Nephron (organoid): ENCODE results near the gene CDH13.

Experiments used
- H3K27ac Mint-ChIP-seq, 3 experiments: 2 replicates each; pipeline ENCODE4 v1.8.0; 2020; ENCODE audit warnings: mixed read lengths in 3 of 3, mild to moderate bottlenecking in 2 of 3, moderate library complexity in 1 of 3
- H3K27me3 Mint-ChIP-seq: 2 replicates; pipeline ENCODE4 v1.8.0; 2021; ENCODE audit warnings: low read depth, mild to moderate bottlenecking, moderate library complexity, mixed read lengths
- H3K36me3 Mint-ChIP-seq: 2 replicates; pipeline ENCODE4 v1.8.0; 2020; ENCODE audit warnings: low read depth, mixed read lengths
- H3K4me1 Mint-ChIP-seq: 2 replicates; pipeline ENCODE4 v1.8.0; 2020; ENCODE audit warnings: mixed read lengths
- H3K4me3 Mint-ChIP-seq, 3 experiments: 2 replicates each; pipeline ENCODE4 v1.8.0; 2020; ENCODE audit warnings: mild to moderate bottlenecking in 3 of 3, mixed read lengths in 3 of 3, moderate library complexity in 2 of 3
- H3K9me3 Mint-ChIP-seq: 2 replicates; pipeline ENCODE4 v1.8.0; 2020; ENCODE audit warnings: mixed read lengths
- CTCF ChIP-seq, 3 experiments: fragments of 200-600 bp; sonication (generic); IDR thresholded peaks; one replicate each; pipeline ENCODE4 v1.5.0; 2021; ENCODE audit warnings: antibody characterized with exemption in 3 of 3; ENCODE audit not compliant: unreplicated experiment in 3 of 3

The CDH13 gene

GRCh38 chr16:82716361-82716855 lies 89.6 kb downstream of the CDH13 start:
- no peak overlapping the region for H3K27ac Mint-ChIP-seq
- H3K36me3 Mint-ChIP-seq: peaks cover 4% of the 10 kb centered on the region
- no peaks in the 10 kb centered on the region for H3K9me3 Mint-ChIP-seq
- H3K27me3 Mint-ChIP-seq: peaks cover 7% of the 10 kb centered on the region
- H3K4me1 Mint-ChIP-seq: no peaks in the 10 kb centered on the region
- no peak overlapping the region for H3K4me3 Mint-ChIP-seq
- TF ChIP-seq CTCF (IDR thresholded peaks at IDR 0.05; ENCODE audit: unreplicated experiment in 3 of 3): no peak

- no peak for TF ChIP-seq CTCF (IDR thresholded peaks at IDR 0.05; ENCODE audit: unreplicated experiment in 3 of 3)
- H3K27me3 Mint-ChIP-seq: peaks cover 7% of the 10 kb centered on the region
- peaks cover 4% of the 10 kb centered on the region for H3K36me3 Mint-ChIP-seq
- no peak overlapping the region for H3K27ac Mint-ChIP-seq
- no peaks in the 10 kb centered on the region for H3K9me3 Mint-ChIP-seq
- H3K4me3 Mint-ChIP-seq: no peak overlapping the region
- no peaks in the 10 kb centered on the region for H3K4me1 Mint-ChIP-seq
Measured at GRCh38 chr16:82720414-82720813, 93.6 kb downstream of the CDH13 start.

GRCh38 chr16:82726306-82726705 lies 99.5 kb downstream of the CDH13 start:
- no peak overlapping the region for H3K4me3 Mint-ChIP-seq
- no peaks in the 10 kb centered on the region for H3K36me3 Mint-ChIP-seq
- no peak for TF ChIP-seq CTCF (IDR thresholded peaks at IDR 0.05; ENCODE audit: unreplicated experiment in 3 of 3)
- no peak overlapping the region for H3K27ac Mint-ChIP-seq
- no peaks in the 10 kb centered on the region for H3K27me3 Mint-ChIP-seq
- H3K9me3 Mint-ChIP-seq: peaks cover 11% of the 10 kb centered on the region
- H3K4me1 Mint-ChIP-seq: no peaks in the 10 kb centered on the region

GRCh38 chr16:82728901-82729300 lies 102.1 kb downstream of the CDH13 start:
- H3K4me1 Mint-ChIP-seq: peaks cover 7% of the 10 kb centered on the region
- peaks cover 11% of the 10 kb centered on the region for H3K9me3 Mint-ChIP-seq
- no peaks in the 10 kb centered on the region for H3K27me3 Mint-ChIP-seq
- no peaks in the 10 kb centered on the region for H3K36me3 Mint-ChIP-seq
- no peak overlapping the region for H3K4me3 Mint-ChIP-seq
- H3K27ac Mint-ChIP-seq: no peak overlapping the region
- no peak for TF ChIP-seq CTCF (IDR thresholded peaks at IDR 0.05; ENCODE audit: unreplicated experiment in 3 of 3)

- Mint-ChIP-seq H3K27me3 (no peaks in the 10 kb centered on the region), H3K4me1 (peaks cover 25% of the 10 kb centered on the region), H3K36me3 (no peaks in the 10 kb centered on the region), H3K4me3 (no peak overlapping the region), H3K9me3 (peaks cover 11% of the 10 kb centered on the region), H3K27ac (no peak overlapping the region)
- TF ChIP-seq CTCF (IDR thresholded peaks at IDR 0.05; ENCODE audit: unreplicated experiment in 3 of 3): no peak
Measured at GRCh38 chr16:82730901-82731300, 104.1 kb downstream of the CDH13 start.

GRCh38 chr16:82732461-82732860 lies 105.7 kb downstream of the CDH13 start:
- Mint-ChIP-seq H3K36me3 (no peaks in the 10 kb centered on the region), H3K4me1 (peaks cover 36% of the 10 kb centered on the region), H3K27me3 (no peaks in the 10 kb centered on the region), H3K4me3 (no peak overlapping the region), H3K9me3 (peaks cover 11% of the 10 kb centered on the region), H3K27ac (no peak overlapping the region)
- TF ChIP-seq CTCF (IDR thresholded peaks at IDR 0.05; ENCODE audit: unreplicated experiment in 3 of 3): no peak
